Measurements from ENCODE around the gene PANX2.

PANX2 gene

GRCh38 chr22:50222508-50222907 is 52.0 kb downstream of the PANX2 start:
- H3K4me3 ChIP-seq (ENCODE audit: control insufficient read depth, low read depth, low read length): no peak overlapping the region
- no peak for DNase-seq (ENCODE audit: low read depth)
- no peak for TF ChIP-seq CTCF (IDR thresholded peaks at IDR 0.05; ENCODE audit: control insufficient read depth, insufficient read depth, low read depth, low read length, missing control alignments)

- TF ChIP-seq CTCF (IDR thresholded peaks at IDR 0.05; ENCODE audit: control insufficient read depth, insufficient read depth, low read depth, low read length, missing control alignments): no peak
- H3K4me3 ChIP-seq (ENCODE audit: control insufficient read depth, low read depth, low read length): no peak overlapping the region
- DNase-seq (ENCODE audit: low read depth): no peak
These were observed 53.5 kb downstream of the PANX2 start for GRCh38 chr22:50224071-50224470.

- no peak for DNase-seq (ENCODE audit: low read depth)
- no peak for TF ChIP-seq CTCF (IDR thresholded peaks at IDR 0.05; ENCODE audit: control insufficient read depth, insufficient read depth, low read depth, low read length, missing control alignments)
- H3K4me3 ChIP-seq (ENCODE audit: control insufficient read depth, low read depth, low read length): no peak overlapping the region
These were observed 54.9 kb downstream of the PANX2 start for GRCh38 chr22:50225200-50225969.

GRCh38 chr22:50226063-50226874 is 55.7 kb downstream of the PANX2 start:
- TF ChIP-seq CTCF (IDR thresholded peaks at IDR 0.05; ENCODE audit: control insufficient read depth, insufficient read depth, low read depth, low read length, missing control alignments): no peak
- DNase-seq (ENCODE audit: low read depth): no peak
- H3K4me3 ChIP-seq (ENCODE audit: control insufficient read depth, low read depth, low read length): no peak overlapping the region

- no peak for TF ChIP-seq CTCF (IDR thresholded peaks at IDR 0.05; ENCODE audit: control insufficient read depth, insufficient read depth, low read depth, low read length, missing control alignments)
- no peak overlapping the region for H3K4me3 ChIP-seq (ENCODE audit: control insufficient read depth, low read depth, low read length)
- DNase-seq (ENCODE audit: low read depth): no peak
These were observed 56.3 kb downstream of the PANX2 start for GRCh38 chr22:50226875-50227165.

- no peak for TF ChIP-seq CTCF (IDR thresholded peaks at IDR 0.05; ENCODE audit: control insufficient read depth, insufficient read depth, low read depth, low read length, missing control alignments)
- no peak for DNase-seq (ENCODE audit: low read depth)
- no peak overlapping the region for H3K4me3 ChIP-seq (ENCODE audit: control insufficient read depth, low read depth, low read length)
These were observed 57.2 kb downstream of the PANX2 start for GRCh38 chr22:50227579-50228215.

All from AG09309 (cell line).